ENCODE measurements around the gene PTK7.

PTK7 gene

GRCh38 chr6:43147691-43148477 lies 71.8 kb downstream of the PTK7 start:
- no peak for DNase-seq

GRCh38 chr6:43149265-43149664 lies 73.2 kb downstream of the PTK7 start:
- DNase-seq, result no peak

GRCh38 chr6:43150051-43150751 lies 74.1 kb downstream of the PTK7 start:
- DNase-seq, result no peak

GRCh38 chr6:43159599-43159998 lies 83.5 kb downstream of the PTK7 start:
- no peak for DNase-seq

- no peak for DNase-seq
Measured at GRCh38 chr6:43163899-43164298, 87.8 kb downstream of the PTK7 start.

- no peak for DNase-seq
Measured at GRCh38 chr6:43170417-43170930, 94.4 kb downstream of the PTK7 start.

GRCh38 chr6:43170931-43171706 lies 95.0 kb downstream of the PTK7 start, which contains the start of gene SRF:
Gene SRF, plus strand, starts transcription at chr6:43171269. Its CDS starts 388 bp downstream, at chr6:43171657.
- DNase-seq, result peak; percentile 98

- DNase-seq, result peak; percentile 22
Measured at GRCh38 chr6:43171707-43172103, 95.6 kb downstream of the PTK7 start.

GRCh38 chr6:43172104-43173007 lies 96.2 kb downstream of the PTK7 start:
- peak; percentile 31 for DNase-seq

GRCh38 chr6:43173591-43174262 lies 97.6 kb downstream of the PTK7 start:
- DNase-seq, result no peak

GRCh38 chr6:43174263-43175112 lies 98.4 kb downstream of the PTK7 start:
- DNase-seq, result peak; percentile 91

- DNase-seq, result no peak
Measured at GRCh38 chr6:43175676-43176422, 99.7 kb downstream of the PTK7 start.

- no peak for DNase-seq
Measured at GRCh38 chr6:43176423-43176786, 100.3 kb downstream of the PTK7 start.

GRCh38 chr6:43178150-43178549 lies 102.0 kb downstream of the PTK7 start:
- no peak for DNase-seq

- DNase-seq, result no peak
Measured at GRCh38 chr6:43178951-43179830, 103.1 kb downstream of the PTK7 start.

GRCh38 chr6:43180058-43180457 lies 103.9 kb downstream of the PTK7 start:
- no peak for DNase-seq

- DNase-seq, result no peak
Measured at GRCh38 chr6:43180985-43181384, 104.9 kb downstream of the PTK7 start.

- DNase-seq, result no peak
Measured at GRCh38 chr6:43181621-43181941, 105.5 kb downstream of the PTK7 start.

Data from activated CD4-positive, alpha-beta T cell treated with anti-CD3 and anti-CD28 coated beads for 1 hour (primary cell).